ENCODE results near the gene GLT6D1. TPM values are rescaled to one million over a fixed set of nuclear protein-coding genes. Genes with fewer than 3 reads are reported as not detected.
"Not testable (repeated sequence)": the region's sequence is repeated elsewhere in the genome, so short reads cannot be mapped to it uniquely, and the experiment has no call there.

GLT6D1 gene, protein sequence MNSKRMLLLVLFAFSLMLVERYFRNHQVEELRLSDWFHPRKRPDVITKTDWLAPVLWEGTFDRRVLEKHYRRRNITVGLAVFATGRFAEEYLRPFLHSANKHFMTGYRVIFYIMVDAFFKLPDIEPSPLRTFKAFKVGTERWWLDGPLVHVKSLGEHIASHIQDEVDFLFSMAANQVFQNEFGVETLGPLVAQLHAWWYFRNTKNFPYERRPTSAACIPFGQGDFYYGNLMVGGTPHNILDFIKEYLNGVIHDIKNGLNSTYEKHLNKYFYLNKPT
- not detected for total RNA-seq (ENCODE audit: insufficient read depth, low replicate concordance)

- no peak for DNase-seq (ENCODE audit: low spot score)
These were observed at the start of gene GLT6D1 for GRCh38 chr9:135639196-135639595. TSS of gene GLT6D1 (minus strand) at chr9:135639540. CDS start at chr9:135639187, 353 bp downstream.

DNA sequence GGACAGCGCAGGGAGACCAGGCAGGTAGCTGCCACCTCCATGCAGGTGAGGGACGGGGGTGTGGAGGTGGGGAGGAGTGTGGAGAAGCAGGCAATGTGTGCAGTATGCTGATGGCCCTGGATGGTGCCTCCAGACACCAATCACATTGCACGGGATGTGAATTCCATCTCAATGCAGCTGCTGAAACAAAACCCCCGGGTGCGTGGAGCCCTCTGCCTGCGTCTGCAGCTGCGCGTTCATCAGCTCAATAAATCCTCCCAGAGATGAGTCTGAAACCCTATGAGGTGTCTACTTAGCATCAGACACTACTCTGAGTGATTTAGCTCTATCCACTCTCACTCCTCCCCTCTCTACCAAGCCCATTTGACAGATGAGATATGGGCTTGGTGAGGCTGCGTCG is 49.7 kb upstream of the GLT6D1 start:
- DNase-seq (ENCODE audit: low spot score) = no peak

GRCh38 chr9:135687216-135687615 is 47.9 kb upstream of the GLT6D1 start:
- no peak for DNase-seq (ENCODE audit: low spot score)

DNA sequence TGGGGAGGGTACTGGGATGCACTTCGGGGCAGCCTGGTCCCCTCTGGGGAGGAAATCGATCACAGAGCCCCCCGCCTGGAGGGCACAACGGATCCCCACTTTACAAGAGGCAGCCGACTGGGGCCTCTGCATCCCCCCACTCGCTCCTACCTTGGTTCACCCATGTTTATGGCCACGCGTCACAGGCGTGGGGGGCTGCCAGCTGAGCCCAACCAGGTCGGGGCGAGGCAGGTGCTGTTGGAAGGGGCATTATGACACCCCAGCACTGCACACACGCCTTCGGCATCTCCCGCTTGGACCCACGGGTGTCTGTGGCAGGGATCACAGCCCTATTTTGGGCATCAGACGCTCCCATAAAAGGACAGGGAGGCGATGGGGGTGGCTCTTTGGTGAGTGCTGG is 45.4 kb upstream of the GLT6D1 start:
- DNase-seq (ENCODE audit: low spot score) = no peak

DNA sequence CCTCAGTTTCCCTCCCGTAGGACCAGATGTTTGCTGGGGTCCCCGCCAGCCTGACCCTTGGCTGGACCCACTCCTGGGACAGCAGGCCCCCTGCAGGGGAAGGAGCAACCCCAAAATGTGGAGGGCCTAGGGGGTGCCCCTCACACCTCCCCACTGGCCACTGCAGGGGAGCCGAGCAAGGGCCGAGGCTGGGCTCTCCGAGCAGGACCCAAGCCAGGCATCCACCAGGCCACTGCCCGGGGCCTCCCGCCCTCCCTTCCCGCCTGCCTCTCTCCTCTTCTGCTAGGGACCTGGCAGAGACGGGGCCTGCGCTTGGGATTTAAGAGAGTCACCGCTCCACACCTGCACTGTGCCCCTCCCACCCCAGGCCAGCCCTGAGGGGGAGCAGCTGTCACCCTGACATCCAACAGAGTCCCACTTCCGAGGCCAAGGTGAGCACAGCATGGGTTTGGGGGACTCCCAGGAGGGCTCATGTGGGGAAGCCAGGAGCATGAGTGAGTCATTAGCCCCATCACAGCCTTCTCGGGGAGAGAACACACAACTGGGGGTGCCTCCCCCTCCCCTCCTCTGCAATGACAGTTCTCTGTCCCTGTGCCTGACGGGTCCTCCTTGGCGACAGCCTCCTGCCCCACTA is 44.2 kb upstream of the GLT6D1 start:
- DNase-seq (ENCODE audit: low spot score) = no peak

DNA sequence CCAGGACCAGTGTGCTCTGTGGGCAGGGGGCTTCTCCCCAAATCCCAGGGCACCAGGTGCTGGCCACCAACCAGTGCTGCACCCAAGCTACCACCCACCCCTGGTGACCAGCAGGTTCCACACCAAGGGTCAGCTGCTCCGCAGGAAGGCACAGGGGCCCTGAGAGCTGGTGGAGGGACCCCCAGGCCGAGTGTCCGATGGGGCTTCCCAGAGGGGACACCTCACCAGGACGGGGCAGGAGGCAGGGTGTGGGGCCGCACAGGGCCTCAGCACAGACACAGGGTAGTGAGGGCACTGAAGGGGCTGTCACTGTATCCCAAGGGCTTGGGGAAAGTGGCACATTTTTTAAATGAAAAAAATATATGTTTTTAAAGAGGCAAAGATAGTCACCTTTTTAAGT is 41.8 kb upstream of the GLT6D1 start:
- no peak for DNase-seq (ENCODE audit: low spot score)

- DNase-seq (ENCODE audit: low spot score) = no peak
These were observed 40.7 kb upstream of the GLT6D1 start for GRCh38 chr9:135680056-135680455.

- DNase-seq (ENCODE audit: low spot score) = no peak
These were observed 39.1 kb upstream of the GLT6D1 start for GRCh38 chr9:135678236-135679017.

GRCh38 chr9:135677641-135678168 is 38.4 kb upstream of the GLT6D1 start:
- DNase-seq (ENCODE audit: low spot score) = no peak

- DNase-seq (ENCODE audit: low spot score) = no peak
These were observed 37.6 kb upstream of the GLT6D1 start for GRCh38 chr9:135676891-135677290.

- no peak for DNase-seq (ENCODE audit: low spot score)
These were observed 35.6 kb upstream of the GLT6D1 start for GRCh38 chr9:135674977-135675376.

GRCh38 chr9:135673941-135674340 is 34.6 kb upstream of the GLT6D1 start:
- no peak for DNase-seq (ENCODE audit: low spot score)

DNA sequence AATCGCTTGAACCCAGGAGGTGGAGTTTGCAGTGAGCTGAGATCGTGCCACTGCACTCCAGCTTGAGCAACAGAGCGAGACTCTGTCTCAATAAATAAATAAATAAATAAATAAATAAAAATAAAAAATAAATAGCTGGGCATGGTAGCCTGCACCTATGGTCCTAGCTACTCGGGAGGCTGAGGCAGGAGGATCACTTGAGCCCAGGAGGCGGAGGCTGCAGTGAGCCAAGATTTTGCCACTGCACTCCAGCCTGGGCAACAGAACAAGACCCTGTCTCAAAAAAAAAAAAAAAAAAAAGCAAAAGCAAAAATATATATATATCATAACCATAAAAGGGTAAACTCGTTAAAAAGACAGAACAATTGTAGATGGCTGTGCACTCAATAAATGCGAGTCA is 33.4 kb upstream of the GLT6D1 start:
- not testable (repeated sequence) for DNase-seq (ENCODE audit: low spot score)

- DNase-seq (ENCODE audit: low spot score) = no peak
These were observed 32.3 kb upstream of the GLT6D1 start for GRCh38 chr9:135671591-135672041.

DNA sequence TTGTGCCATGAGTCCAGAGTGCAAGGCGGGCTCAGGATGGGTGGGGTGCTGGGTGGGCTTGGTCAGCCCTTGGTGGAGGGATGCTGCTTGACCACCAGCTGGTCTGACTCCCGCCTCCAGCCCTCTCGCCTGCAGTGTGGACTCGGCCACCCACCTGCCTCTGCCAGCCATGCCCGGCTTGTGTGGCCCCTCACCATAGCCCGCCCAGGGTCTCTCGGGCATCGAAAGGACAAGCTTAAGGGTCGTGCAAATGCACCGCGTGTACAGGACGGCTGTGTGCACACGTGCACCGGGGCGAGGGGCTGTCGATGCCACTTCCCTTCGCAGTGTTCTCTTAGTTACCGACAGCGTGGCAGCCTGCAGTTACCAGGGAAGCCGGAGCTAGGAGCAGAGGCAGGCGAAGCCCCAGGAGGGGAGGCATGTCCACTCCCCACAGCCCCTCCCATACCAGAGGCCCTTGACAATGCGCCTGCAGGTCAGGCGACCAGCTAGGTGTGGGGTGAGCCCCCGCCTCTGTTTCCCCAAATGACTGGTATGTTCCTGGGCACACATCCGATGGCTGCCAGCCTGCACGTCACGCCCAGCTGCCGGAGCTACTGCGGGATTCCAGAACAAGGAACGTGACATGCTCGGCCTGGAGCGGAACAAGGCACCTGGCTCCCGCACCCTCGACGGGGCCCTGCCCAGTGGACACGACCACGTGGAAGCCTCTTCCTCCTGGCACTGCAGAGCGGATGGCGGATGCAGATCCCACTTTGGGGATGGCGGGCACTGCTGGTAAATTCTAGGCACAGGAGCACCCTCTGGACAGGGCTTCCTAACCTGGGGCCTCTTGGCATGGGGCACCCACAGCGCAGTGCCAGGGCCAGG is 31.6 kb upstream of the GLT6D1 start:
- no peak for DNase-seq (ENCODE audit: low spot score)

DNA sequence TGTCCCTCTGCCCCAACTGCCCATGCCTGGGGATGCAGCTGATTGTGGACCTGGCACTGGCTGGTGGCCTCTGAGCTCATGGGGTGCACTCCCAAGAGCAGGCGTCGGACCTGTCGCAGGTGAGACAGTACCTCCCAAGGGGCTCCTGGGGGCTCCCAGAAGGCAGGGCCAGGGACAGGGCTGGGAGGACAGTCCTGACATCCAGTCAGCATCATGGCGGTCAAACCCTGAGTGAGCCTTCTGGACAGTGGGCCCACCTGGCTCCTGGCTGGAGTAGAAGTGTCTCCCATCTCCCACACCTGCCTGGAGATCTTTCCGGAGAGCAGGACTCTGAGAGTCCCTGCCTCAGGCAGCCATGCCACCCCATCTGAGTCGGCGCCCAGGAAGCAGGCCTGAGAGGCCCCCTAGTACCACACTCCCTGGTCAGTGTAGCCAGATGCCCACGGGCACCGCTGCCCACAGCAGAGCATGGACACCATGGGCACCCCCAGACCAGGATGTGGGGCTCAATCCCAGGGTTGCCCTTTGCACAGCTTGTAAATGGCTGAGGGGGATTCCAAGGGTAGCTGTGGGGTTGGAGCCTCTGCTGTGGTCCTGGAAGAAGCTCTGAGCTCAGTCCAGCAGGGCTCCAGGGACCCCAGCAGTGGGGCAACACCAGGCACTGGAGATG is 30.4 kb upstream of the GLT6D1 start:
- no peak for DNase-seq (ENCODE audit: low spot score)

DNA sequence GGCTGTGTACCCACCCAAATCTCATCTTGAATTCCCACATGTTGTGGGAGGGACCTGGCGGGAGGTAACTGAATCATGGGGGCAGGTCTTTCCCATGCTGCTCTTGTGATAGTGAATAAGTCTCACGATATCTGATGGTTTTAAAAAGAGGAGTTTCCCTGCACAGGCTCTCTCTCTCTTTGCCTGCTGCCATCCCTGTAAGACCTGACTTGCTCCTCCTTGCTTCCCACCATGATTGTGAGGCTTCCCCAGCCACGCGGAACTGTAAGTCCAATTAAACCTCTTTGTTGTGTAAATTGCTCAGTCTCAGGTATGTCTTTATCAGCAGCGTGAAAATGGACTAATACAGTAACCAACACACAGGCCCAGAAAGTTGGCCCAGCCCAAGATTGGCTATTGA is 29.7 kb upstream of the GLT6D1 start:
- DNase-seq (ENCODE audit: low spot score) = not testable (repeated sequence)

DNA sequence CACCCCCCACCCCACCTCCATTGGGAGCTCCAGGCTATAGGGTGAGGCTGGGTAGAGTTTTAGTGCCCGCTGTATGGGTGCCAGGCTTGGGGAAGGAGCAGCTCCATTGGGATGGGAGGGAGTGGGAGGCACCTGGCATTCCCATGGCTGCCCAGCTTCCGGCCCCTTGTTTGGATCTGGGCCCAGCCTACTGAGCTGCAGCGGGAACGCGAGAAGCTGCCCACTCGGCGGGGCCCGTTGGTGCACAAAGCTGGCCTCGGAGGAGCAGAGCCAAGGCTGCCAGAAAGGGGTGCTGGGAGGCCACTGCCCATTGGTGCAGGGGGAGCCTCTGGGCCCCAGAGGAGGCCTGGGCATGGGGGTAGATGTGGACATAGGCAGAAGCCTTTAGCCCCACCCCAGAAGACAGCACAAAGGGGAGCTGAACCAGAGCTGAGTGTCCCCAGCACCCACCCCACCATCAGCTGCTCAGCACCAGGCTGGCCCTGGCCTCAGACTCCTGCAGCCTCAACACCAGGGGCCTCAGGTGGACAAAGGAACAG is 28.2 kb upstream of the GLT6D1 start:
- no peak for DNase-seq (ENCODE audit: low spot score)

DNA sequence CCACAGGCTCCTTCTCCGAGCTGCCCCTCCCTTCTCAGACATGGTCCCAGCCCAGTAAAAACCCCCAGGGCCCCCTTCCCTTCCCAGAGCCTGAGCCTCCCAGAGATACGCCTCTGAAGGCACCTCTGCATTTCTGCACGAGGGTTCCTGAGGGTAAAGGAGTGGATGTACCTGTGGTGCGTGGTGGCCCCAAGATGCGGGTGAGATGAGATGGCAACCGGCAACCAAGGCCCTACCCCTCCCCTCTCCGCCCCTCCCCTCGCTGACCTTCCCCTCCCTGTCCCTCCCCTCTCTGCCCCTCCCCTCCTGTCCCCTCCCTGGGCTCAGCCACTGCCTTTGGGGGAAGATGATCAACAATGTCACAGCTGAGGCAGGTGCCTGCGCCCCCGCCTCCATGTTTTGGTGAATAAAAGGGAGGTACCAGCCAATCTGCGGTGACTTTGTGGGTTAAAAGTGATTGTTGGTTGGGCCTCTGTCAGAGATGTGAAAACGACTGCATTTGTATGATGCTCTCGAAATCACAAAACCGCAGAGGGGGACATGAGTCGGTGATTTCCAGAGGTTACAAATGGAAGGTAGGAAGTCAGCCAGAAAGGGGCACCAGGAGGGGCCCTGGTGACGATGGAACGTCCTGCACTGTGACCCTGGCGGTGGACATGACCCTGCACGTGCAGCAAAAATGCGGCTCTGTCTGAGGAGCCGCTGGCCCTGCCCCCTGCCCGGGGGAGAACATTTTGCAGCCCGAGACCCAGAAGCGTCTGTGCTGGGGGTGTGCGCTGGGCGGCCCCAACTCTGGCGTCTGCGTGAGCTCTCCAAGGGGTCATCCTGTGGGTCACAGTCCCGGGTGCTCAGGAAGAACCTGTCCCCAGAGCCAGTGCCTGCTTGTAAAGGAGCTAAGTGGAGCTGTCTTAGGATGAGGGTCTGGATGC is 27.5 kb upstream of the GLT6D1 start:
- DNase-seq (ENCODE audit: low spot score) = no peak

Data from umbilical cord (tissue), 2 donors.